Cardiac muscle cell (in vitro differentiated cells and primary cell): ENCODE data around the gene ARID5B. TPM values are rescaled to one million over a fixed set of nuclear protein-coding genes. Genes with fewer than 3 reads are reported as not detected.
A peak's percentile ranks its signal among the peaks of the same experiment; 100 is the strongest.

Experiments
- DNase-seq, 2 donors: peaks; one replicate each; pipeline versions ENCODE4 v3.0.0 to v3.0.0-alpha.2; 2010 to 2017; ENCODE audit warnings: low read depth in 1 of 2, low spot score in 1 of 2
- H3K27ac ChIP-seq: fragments of 200-600 bp; sonication (generic); 2 replicates; pipeline ENCODE4 v1.5.1; 2016
- H3K27me3 ChIP-seq: fragments of 200-600 bp; sonication (generic); 2 replicates; pipeline ENCODE4 v1.6.0; 2016; ENCODE audit warnings: control low read depth
- H3K36me3 ChIP-seq: fragments of 200-600 bp; sonication (generic); 2 replicates; pipeline ENCODE4 v1.5.1; 2016; ENCODE audit warnings: control low read depth
- H3K4me1 ChIP-seq: fragments of 200-600 bp; sonication (generic); 2 replicates; pipeline ENCODE4 v1.8.1; 2017; ENCODE audit warnings: low read depth, mild to moderate bottlenecking, mixed run types
- H3K4me3 ChIP-seq: fragments of 200-600 bp; sonication (generic); 2 replicates; pipeline ENCODE4 v1.5.1; 2016; ENCODE audit warnings: mild to moderate bottlenecking
- H3K9me3 ChIP-seq: fragments of 200-600 bp; sonication (generic); 2 replicates; pipeline ENCODE4 v1.5.1; 2017; ENCODE audit warnings: low read depth, mild to moderate bottlenecking, control low read depth
- polyA plus RNA-seq: library from polyadenylated mRNA; unstranded; fragments of >200 nt; fragmentation: Nextera tagmentation; extraction: Ambion mirVana; gene quantifications from 2 replicates; pipeline ENCODE4 v1.2.1, GENCODE V29; 2016
- total RNA-seq: library from RNA; depleted of rRNA; stranded (reverse); fragments of >200 nt; gene quantifications from 2 replicates; pipeline ENCODE4 v1.2.3, GENCODE V29; 2016
- TF ChIP-seq, protein P1 (sequence below): IDR thresholded peaks from 2 replicates; pipeline ENCODE4 v1.5.1; 2012; ENCODE audit warnings: low read depth, mild to moderate bottlenecking, low read length

The ARID5B gene
- total and polyA plus RNA-seq, 2 experiments from 2014 or later = 4.9 to 7.8 TPM

DNA sequence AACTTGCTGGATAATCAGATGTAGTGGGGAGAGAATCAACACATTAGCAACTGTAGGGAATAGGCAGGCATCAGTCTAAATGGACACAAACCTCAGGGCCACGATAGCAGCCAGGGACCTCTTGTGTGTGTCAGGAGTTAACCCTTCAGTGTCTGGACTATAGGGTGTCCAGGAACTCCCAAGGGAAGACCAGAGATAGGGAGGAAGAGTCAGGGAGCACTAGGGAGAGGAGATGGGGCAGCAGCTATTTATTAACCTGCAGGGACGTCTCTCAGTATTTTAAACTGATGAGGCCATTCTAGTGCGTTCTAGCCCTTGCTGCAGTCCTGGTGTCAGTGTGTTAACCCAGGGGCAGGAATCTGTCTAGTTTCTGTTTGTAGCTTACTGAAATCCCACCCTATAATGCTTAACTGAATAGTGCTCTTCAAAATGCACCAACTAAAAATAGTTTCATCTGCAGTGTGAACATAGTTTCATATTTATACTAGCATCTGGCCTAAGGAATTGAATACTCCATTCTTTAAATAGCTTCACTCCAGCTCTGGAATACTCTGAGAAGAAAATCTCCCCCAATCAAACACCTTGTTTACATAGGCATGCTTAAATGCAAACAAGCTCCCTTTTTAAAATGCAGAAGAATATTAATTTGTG is 62.7 kb downstream of the ARID5B start:
- no peaks in the 10 kb centered on the region for H3K36me3 ChIP-seq
- no peaks in the 10 kb centered on the region for H3K9me3 ChIP-seq
- H3K27me3 ChIP-seq = no peaks in the 10 kb centered on the region
- DNase-seq = no peak
- no peak overlapping the region for H3K27ac ChIP-seq
- H3K4me1 ChIP-seq = peaks cover 5% of the 10 kb centered on the region
- H3K4me3 ChIP-seq = no peak overlapping the region
- TF ChIP-seq, protein P1, sequence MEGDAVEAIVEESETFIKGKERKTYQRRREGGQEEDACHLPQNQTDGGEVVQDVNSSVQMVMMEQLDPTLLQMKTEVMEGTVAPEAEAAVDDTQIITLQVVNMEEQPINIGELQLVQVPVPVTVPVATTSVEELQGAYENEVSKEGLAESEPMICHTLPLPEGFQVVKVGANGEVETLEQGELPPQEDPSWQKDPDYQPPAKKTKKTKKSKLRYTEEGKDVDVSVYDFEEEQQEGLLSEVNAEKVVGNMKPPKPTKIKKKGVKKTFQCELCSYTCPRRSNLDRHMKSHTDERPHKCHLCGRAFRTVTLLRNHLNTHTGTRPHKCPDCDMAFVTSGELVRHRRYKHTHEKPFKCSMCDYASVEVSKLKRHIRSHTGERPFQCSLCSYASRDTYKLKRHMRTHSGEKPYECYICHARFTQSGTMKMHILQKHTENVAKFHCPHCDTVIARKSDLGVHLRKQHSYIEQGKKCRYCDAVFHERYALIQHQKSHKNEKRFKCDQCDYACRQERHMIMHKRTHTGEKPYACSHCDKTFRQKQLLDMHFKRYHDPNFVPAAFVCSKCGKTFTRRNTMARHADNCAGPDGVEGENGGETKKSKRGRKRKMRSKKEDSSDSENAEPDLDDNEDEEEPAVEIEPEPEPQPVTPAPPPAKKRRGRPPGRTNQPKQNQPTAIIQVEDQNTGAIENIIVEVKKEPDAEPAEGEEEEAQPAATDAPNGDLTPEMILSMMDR = no peak

DNA sequence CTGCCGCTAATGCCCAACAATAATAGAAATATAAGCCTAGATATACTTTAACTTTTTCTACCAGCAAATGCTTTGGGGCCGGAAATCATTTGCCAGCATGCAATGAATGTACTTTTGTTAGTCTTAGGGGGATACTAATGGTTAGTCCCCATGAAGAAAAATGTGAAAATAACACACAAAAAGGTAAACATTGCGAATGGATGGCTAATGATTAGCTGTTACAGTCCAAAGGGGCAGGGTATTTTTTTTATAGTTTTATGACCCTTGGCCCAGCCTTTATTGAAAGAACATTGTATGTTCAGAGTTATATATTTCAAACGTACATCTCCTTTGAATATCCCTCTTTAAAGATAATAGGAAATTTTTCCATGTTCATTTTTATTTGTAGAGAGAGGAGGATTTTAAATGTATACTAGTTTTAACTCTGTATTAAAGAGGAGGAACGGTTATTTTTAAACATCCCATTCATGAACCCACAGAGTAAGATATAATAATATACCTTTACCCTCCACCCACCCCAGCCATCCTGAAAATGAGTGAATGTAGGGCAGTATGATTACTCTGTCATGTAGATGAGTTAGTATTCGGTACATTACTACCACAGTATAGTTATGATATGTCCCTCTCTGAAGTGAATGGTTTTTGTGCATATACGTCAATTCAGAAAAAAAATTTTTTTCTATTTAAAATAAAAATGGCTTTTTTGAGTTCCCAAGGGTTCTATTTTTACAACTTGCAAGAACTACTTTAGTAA is 63.6 kb downstream of the ARID5B start:
- no peak for DNase-seq
- no peak overlapping the region for H3K4me3 ChIP-seq
- H3K27me3 ChIP-seq = no peaks in the 10 kb centered on the region
- no peaks in the 10 kb centered on the region for H3K36me3 ChIP-seq
- no peak overlapping the region for H3K27ac ChIP-seq
- peaks cover 5% of the 10 kb centered on the region for H3K4me1 ChIP-seq
- no peaks in the 10 kb centered on the region for H3K9me3 ChIP-seq
- TF ChIP-seq, protein P1 = no peak

DNA sequence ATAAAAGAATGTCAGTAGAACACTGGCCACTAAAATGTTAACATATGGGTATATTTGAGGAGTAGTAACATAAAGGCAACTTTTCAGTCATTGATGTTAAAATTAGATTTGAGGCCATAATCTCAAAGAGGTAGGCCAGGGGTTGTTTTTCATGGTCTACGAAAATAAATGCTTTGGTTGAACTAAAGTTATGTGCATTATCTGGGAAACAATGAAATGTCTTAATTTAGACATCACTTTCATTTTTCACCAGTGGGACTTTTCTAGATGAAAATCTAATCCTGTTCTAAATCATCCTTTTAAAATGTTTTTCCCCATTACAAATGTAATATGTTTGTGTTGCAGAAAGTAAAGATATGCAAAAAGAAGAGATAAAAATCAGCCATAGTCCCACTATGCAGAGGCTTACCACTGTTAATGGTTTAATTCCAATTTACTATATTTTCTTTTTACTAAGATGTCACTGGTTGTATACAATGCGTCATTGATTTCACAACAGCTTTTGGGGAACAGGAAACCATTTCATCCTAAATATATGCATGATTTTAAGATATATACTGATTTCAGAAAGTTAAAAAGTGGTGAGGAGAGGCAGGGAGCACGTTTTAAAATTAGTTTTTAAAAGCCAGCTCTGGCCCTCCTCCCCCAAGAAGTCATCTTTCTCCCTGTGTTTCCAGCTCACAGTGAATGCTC is 64.3 kb downstream of the ARID5B start:
- Histone ChIP-seq H3K36me3 (no peaks in the 10 kb centered on the region), H3K27me3 (no peaks in the 10 kb centered on the region), H3K27ac (no peak overlapping the region), H3K4me3 (no peak overlapping the region), H3K4me1 (peaks cover 5% of the 10 kb centered on the region), H3K9me3 (no peaks in the 10 kb centered on the region)
- TF ChIP-seq, protein P1 = no peak
- DNase-seq = no peak

DNA sequence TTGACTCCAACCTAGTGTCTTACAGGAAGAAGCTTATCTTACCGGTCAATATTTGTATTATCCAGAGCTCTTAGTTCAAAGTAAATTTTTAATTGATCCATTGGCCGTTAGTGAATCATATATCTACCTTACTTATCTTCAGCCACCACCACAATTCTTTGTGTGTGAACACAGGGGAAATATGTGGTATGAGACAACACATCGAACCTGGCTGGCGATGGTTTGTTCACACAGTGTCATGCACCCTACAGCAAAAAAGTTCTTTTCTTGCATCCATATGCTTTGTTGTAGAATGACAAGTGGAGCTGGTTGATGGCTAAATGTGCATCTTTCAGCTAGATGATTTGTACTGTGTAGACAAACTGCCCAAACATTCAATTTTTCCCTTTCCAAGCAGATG is 65.8 kb downstream of the ARID5B start:
- no peaks in the 10 kb centered on the region for H3K27me3 ChIP-seq
- no peak overlapping the region for H3K27ac ChIP-seq
- peaks cover 5% of the 10 kb centered on the region for H3K4me1 ChIP-seq
- no peak for DNase-seq
- TF ChIP-seq, protein P1 = no peak
- H3K9me3 ChIP-seq = no peaks in the 10 kb centered on the region
- H3K4me3 ChIP-seq = no peak overlapping the region
- H3K36me3 ChIP-seq = no peaks in the 10 kb centered on the region

DNA sequence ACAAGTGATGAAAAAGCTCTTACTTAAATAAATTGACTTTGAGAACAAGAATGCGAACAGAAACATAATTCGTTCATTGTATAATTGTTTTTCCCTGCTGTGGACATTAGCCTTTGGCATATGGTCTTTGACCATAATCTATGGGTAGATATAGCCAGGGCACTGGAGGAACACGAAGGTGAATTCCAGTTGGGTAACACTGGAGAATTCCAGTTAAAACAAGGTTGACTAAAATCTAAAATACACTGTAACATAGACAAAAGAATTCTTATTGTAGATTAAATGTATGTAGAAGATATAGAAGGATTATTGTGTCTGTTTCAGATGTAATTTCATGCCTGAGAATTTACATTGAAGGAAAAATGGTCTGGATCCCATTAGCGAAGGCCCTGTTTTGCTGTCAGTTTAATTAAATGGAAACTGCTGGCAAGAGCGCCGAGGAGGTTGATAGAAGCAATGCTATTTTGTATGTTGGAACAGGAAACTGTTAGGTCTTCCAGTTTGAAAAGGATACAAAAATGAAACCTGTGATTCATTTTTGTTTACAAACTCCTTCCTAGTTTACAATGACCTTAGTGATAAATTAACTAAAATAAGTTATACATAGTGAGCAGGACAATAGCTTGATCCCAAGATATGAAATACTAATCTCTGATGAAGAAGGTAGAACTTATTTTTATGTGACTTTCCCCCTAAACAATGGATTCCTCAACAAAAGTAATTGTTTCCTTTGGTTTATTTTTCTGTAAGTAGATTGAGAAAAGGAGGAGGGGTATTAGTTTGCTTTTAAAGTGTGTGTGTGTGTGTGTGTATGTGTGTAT is 68.9 kb downstream of the ARID5B start:
- no peaks in the 10 kb centered on the region for H3K9me3 ChIP-seq
- DNase-seq = peak in 1 of 2 donors; percentile 64
- no peak overlapping the region for H3K4me3 ChIP-seq
- H3K27ac ChIP-seq = no peak overlapping the region
- no peaks in the 10 kb centered on the region for H3K36me3 ChIP-seq
- H3K4me1 ChIP-seq = peaks cover 15% of the 10 kb centered on the region
- TF ChIP-seq, protein P1 = no peak
- H3K27me3 ChIP-seq = no peaks in the 10 kb centered on the region
